GM12891 (cell line): ENCODE measurements around the gene TMEM117.

Experiments used
- DNase-seq: peaks from one replicate; pipeline ENCODE4 v3.0.0; 2011; ENCODE audit warnings: low spot score; ENCODE audit not compliant: insufficient read length
- FAIRE-seq: peaks from 2 replicates; lab custom pipeline; 2011; peaks lifted over from hg19 to GRCh38; lab: Jason Lieb, UNC
- PAX5 ChIP-seq: IDR thresholded peaks from 2 replicates; pipeline ENCODE4 v1.6.1; 2011; ENCODE audit warnings: low read length, moderate library complexity, mild to moderate bottlenecking; ENCODE audit not compliant: insufficient read depth, severe bottlenecking
- POLR2A ChIP-seq: IDR thresholded peaks from 2 replicates; pipeline ENCODE4 v1.6.1; 2011; ENCODE audit warnings: low read depth, low read length, control low read depth
- POLR2AphosphoS5 ChIP-seq: IDR thresholded peaks from 2 replicates; pipeline ENCODE4 v1.6.1; 2011; ENCODE audit warnings: low read depth, low read length, control low read depth
- POU2F2 ChIP-seq: IDR thresholded peaks from 2 replicates; pipeline ENCODE4 v1.6.1; 2011; ENCODE audit warnings: low read depth, mild to moderate bottlenecking, control low read depth, low read length, moderate library complexity
- SPI1 ChIP-seq: IDR thresholded peaks from 2 replicates; pipeline ENCODE4 v1.6.1; 2011; ENCODE audit warnings: low read depth, low read length, control low read depth
- TAF1 ChIP-seq: IDR thresholded peaks from 2 replicates; pipeline ENCODE4 v1.6.1; 2011; ENCODE audit warnings: low read depth, low read length, control low read depth

Gene TMEM117

GRCh38 chr12:44148936-44149335 is 313.1 kb downstream of the TMEM117 start:
- TF ChIP-seq POLR2A (no peak), SPI1 (no peak), POLR2AphosphoS5 (no peak), PAX5 (no peak), TAF1 (no peak)
- FAIRE-seq (no peak), DNase-seq (no peak)

- FAIRE-seq (no peak), DNase-seq (no peak)
- TF ChIP-seq POLR2AphosphoS5, result no peak
- no peak for TF ChIP-seq SPI1
- TF ChIP-seq POU2F2, result no peak
- TF ChIP-seq PAX5, result no peak
Observed at GRCh38 chr12:44154128-44154527, 318.2 kb downstream of the TMEM117 start.

GRCh38 chr12:44155358-44155757 is 319.5 kb downstream of the TMEM117 start:
- TF ChIP-seq POU2F2, result no peak
- no peak for TF ChIP-seq POLR2AphosphoS5
- no peak for TF ChIP-seq TAF1
- TF ChIP-seq SPI1, result no peak
- TF ChIP-seq PAX5, result no peak
- TF ChIP-seq POLR2A, result no peak
- FAIRE-seq (peak; percentile 64), DNase-seq (no peak)

- TF ChIP-seq PAX5 (no peak), SPI1 (peak; percentile 85)
- FAIRE-seq, result no peak
- no peak for DNase-seq
Observed at GRCh38 chr12:44157359-44157758, 321.5 kb downstream of the TMEM117 start.

GRCh38 chr12:44158746-44159145 is 322.9 kb downstream of the TMEM117 start:
- DNase-seq, result no peak
- TF ChIP-seq POLR2AphosphoS5, result no peak
- TF ChIP-seq POLR2A, result no peak
- no peak for TF ChIP-seq POU2F2
- TF ChIP-seq SPI1, result no peak
- no peak for TF ChIP-seq PAX5
- no peak for TF ChIP-seq TAF1
- FAIRE-seq, result no peak

- FAIRE-seq (no peak), DNase-seq (no peak)
Observed at GRCh38 chr12:44159216-44159615, 323.3 kb downstream of the TMEM117 start.

GRCh38 chr12:44159862-44160261 is 324.0 kb downstream of the TMEM117 start:
- no peak for DNase-seq
- TF ChIP-seq PAX5 (no peak), TAF1 (no peak), SPI1 (no peak), POLR2AphosphoS5 (no peak), POU2F2 (no peak), POLR2A (no peak)
- FAIRE-seq, result no peak

More at GRCh38 chr12:44159216-44159615, 323.3 kb downstream of the TMEM117 start:
- no peak for TF ChIP-seq POLR2AphosphoS5
- no peak for TF ChIP-seq TAF1
- no peak for TF ChIP-seq SPI1
- TF ChIP-seq PAX5, result no peak
- TF ChIP-seq POU2F2, result no peak
- TF ChIP-seq POLR2A, result no peak

GRCh38 chr12:44162961-44163360 is 327.1 kb downstream of the TMEM117 start:
- TF ChIP-seq POU2F2 (no peak), PAX5 (no peak), TAF1 (no peak)
- DNase-seq (no peak), FAIRE-seq (no peak)

- TF ChIP-seq SPI1 (no peak), POLR2A (no peak), POLR2AphosphoS5 (no peak), POU2F2 (no peak), PAX5 (no peak), TAF1 (no peak)
- DNase-seq (no peak), FAIRE-seq (no peak)
Observed at GRCh38 chr12:44174053-44174452, 338.2 kb downstream of the TMEM117 start.

GRCh38 chr12:44184499-44185206 is 348.8 kb downstream of the TMEM117 start:
- TF ChIP-seq TAF1, result no peak
- peak; percentile 73 for TF ChIP-seq SPI1
- TF ChIP-seq POLR2A, result no peak
- TF ChIP-seq POU2F2, result no peak
- FAIRE-seq, result peak; percentile 80
- no peak for DNase-seq
